PC-3 (cell line): Measurements from ENCODE around the gene SCCPDH. TPM values are rescaled to one million over a fixed set of nuclear protein-coding genes. Genes with fewer than 3 reads are reported as not detected.

Experiments used
- ATAC-seq: fragments of 200-7000 bp; cut with Tn5 transposase; 2 replicates; pipeline ENCODE4 v1.9.1; 2020; ENCODE audit warnings: mild to moderate bottlenecking, moderate library complexity
- BruUV-seq: library from RNA; stranded (reverse); fragments of 400-500 nt; replicated peaks from 2 replicates; lab custom pipeline; 2021; lab: Mats Ljungman, UMichigan
- CTCF ChIA-PET: fragments of 300-600 bp; sonication (Branson Sonifier 250); formaldehyde crosslinking; loops from one replicate; lab custom pipeline; 2022; ENCODE audit warnings: antibody characterized with exemption; lab: Charles Lee
- POLR2A ChIA-PET: fragments of 300-600 bp; sonication (Branson Sonifier 250); formaldehyde crosslinking; loops from one replicate; lab custom pipeline; 2022; ENCODE audit warnings: antibody characterized with exemption; ENCODE audit not compliant: unreplicated experiment; lab: Charles Lee
- DNase-seq: peaks from one replicate; pipeline ENCODE4 v3.0.0-alpha.2; 2015
- H2AFZ ChIP-seq: fragments of 300-600 bp; sonication (generic); 2 replicates; pipeline ENCODE4 v1.6.0; 2016; ENCODE audit warnings: antibody characterized with exemption, low read length
- H3F3A ChIP-seq: fragments of 300-600 bp; sonication (generic); one replicate; pipeline ENCODE4 v1.6.0; 2017; ENCODE audit warnings: antibody characterized with exemption, low read length, control low read depth, mild to moderate bottlenecking; ENCODE audit not compliant: unreplicated experiment
- H3K27ac ChIP-seq: fragments of 300-600 bp; sonication (generic); 2 replicates; pipeline ENCODE4 v1.5.1; 2016; ENCODE audit warnings: mild to moderate bottlenecking, low read length
- H3K27me3 ChIP-seq: fragments of 300-600 bp; sonication (generic); 2 replicates; pipeline ENCODE4 v1.6.1; 2016; ENCODE audit warnings: low read length, mixed read lengths
- H3K36me3 ChIP-seq: fragments of 300-600 bp; sonication (generic); 2 replicates; pipeline ENCODE4 v1.6.1; 2016; ENCODE audit warnings: low read depth, mixed run types, low read length, mixed read lengths
- H3K4me1 ChIP-seq: fragments of 300-600 bp; sonication (generic); 2 replicates; pipeline ENCODE4 v1.5.1; 2016; ENCODE audit warnings: low read length; ENCODE audit not compliant: insufficient read depth
- H3K4me2 ChIP-seq: fragments of 300-600 bp; sonication (generic); 2 replicates; pipeline ENCODE4 v1.6.0; 2016; ENCODE audit warnings: low read length
- H3K4me3 ChIP-seq: fragments of 300-600 bp; sonication (generic); 2 replicates; pipeline ENCODE4 v1.5.1; 2016; ENCODE audit warnings: mild to moderate bottlenecking, low read length, mixed read lengths
- H3K79me2 ChIP-seq: fragments of 300-600 bp; sonication (generic); 2 replicates; pipeline ENCODE4 v1.6.1; 2017; ENCODE audit warnings: low read length, mixed read lengths
- H3K9ac ChIP-seq: fragments of 300-600 bp; sonication (generic); 2 replicates; pipeline ENCODE4 v1.6.0; 2016; ENCODE audit warnings: mild to moderate bottlenecking, low read length
- H3K9me2 ChIP-seq: fragments of 300-600 bp; sonication (generic); replicated peaks from 2 replicates; pipeline ENCODE4 v1.6.1; 2016; ENCODE audit warnings: mixed run types, low read length, mixed read lengths
- H3K9me3 ChIP-seq: fragments of 300-600 bp; sonication (generic); 2 replicates; pipeline ENCODE4 v1.6.1; 2016; ENCODE audit warnings: low read length, mixed read lengths
- H4K20me1 ChIP-seq: fragments of 300-600 bp; sonication (generic); 2 replicates; pipeline ENCODE4 v1.6.1; 2016; ENCODE audit warnings: low read length, mixed read lengths
- EZH2 ChIP-seq: fragments of 300-600 bp; sonication (generic); IDR thresholded peaks from one replicate; pipeline ENCODE4 v1.6.1; 2017; ENCODE audit warnings: antibody characterized with exemption, mild to moderate bottlenecking, low read length; ENCODE audit not compliant: unreplicated experiment
- EZH2phosphoT487 ChIP-seq: fragments of 300-600 bp; sonication (generic); IDR thresholded peaks from 2 replicates; pipeline ENCODE4 v1.6.1; 2018; ENCODE audit warnings: mild to moderate bottlenecking, antibody characterized with exemption, low read length, borderline replicate concordance
- intact Hi-C: fragments of 100-400 bp; cut with micrococcal nuclease; formaldehyde crosslinking; loops from 2 replicates; pipeline ENCODE4 v1.9.0; 2023
- total RNA-seq: library from RNA; depleted of rRNA; stranded (reverse); fragments of >200 nt; gene quantifications from 2 replicates; pipeline ENCODE4 v1.2.3, GENCODE V29; 2014
- TF ChIP-seq, protein P1 (sequence below): fragments of 300-600 bp; sonication (generic); conservative IDR thresholded peaks from 2 replicates; pipeline ENCODE4 v1.5.1; 2017; ENCODE audit warnings: antibody characterized with exemption, low read depth, mild to moderate bottlenecking, low read length

SCCPDH gene
- total RNA-seq, 1 experiment from 2014 or later, result 50.8 TPM

DNA sequence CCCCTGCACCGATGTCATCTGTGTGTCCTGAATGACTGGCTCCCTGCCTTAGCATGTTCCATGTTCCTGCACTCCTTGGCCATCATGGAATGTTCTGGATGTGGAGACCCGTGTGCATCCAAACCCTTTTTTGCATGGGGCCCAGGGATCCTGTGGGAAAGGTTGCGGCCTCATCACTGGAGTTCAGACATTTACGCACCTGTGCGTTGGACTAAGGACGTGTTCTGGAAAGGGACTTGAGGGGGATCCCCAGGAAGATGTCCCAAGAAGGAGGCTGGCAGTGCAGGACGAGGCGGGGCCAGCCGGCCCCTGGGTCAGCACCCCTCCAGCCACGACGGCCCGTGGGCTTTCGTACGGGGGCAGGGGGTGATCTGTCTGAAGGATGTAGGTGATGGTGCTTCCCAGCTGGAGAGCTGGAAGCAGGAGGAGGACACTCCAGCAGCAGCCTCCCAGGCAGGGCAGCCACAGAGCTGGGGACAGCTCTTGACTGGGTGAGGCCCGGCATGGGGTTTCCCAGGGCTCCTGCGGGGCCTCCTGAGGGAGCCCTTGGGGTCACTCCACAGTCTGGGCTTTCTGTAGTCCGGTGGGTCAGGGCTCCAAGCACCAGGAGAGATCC, 67.2 kb downstream of the SCCPDH start:
- H4K20me1 ChIP-seq, result no peaks in the 10 kb centered on the region
- peaks cover 10% of the 10 kb centered on the region; the same call in 1 of the 2 replicates for H3K4me1 ChIP-seq
- no peaks in the 10 kb centered on the region for H3K9me3 ChIP-seq
- H3K27ac ChIP-seq, result no peak overlapping the region
- no peak for DNase-seq
- intact Hi-C loops, result no loop called here
- H3K4me3 ChIP-seq, result no peak overlapping the region
- BruUV-seq, result no TSS peak
- no peaks in the 10 kb centered on the region for H3K79me2 ChIP-seq
- H3K4me2 ChIP-seq, result no peak overlapping the region
- TF ChIP-seq, protein P1, sequence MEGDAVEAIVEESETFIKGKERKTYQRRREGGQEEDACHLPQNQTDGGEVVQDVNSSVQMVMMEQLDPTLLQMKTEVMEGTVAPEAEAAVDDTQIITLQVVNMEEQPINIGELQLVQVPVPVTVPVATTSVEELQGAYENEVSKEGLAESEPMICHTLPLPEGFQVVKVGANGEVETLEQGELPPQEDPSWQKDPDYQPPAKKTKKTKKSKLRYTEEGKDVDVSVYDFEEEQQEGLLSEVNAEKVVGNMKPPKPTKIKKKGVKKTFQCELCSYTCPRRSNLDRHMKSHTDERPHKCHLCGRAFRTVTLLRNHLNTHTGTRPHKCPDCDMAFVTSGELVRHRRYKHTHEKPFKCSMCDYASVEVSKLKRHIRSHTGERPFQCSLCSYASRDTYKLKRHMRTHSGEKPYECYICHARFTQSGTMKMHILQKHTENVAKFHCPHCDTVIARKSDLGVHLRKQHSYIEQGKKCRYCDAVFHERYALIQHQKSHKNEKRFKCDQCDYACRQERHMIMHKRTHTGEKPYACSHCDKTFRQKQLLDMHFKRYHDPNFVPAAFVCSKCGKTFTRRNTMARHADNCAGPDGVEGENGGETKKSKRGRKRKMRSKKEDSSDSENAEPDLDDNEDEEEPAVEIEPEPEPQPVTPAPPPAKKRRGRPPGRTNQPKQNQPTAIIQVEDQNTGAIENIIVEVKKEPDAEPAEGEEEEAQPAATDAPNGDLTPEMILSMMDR, result no peak
- no peaks in the 10 kb centered on the region for H3K36me3 ChIP-seq
- ChIA-PET POLR2A (no interaction called here), CTCF (no interaction called here)
- H3K9me2 ChIP-seq, result no peaks in the 10 kb centered on the region
- H3K9ac ChIP-seq, result no peak overlapping the region
- H3F3A ChIP-seq, result no peaks in the 10 kb centered on the region
- H3K27me3 ChIP-seq, result no peaks in the 10 kb centered on the region
- H2AFZ ChIP-seq, result no peak overlapping the region
- no peak for ATAC-seq

DNA sequence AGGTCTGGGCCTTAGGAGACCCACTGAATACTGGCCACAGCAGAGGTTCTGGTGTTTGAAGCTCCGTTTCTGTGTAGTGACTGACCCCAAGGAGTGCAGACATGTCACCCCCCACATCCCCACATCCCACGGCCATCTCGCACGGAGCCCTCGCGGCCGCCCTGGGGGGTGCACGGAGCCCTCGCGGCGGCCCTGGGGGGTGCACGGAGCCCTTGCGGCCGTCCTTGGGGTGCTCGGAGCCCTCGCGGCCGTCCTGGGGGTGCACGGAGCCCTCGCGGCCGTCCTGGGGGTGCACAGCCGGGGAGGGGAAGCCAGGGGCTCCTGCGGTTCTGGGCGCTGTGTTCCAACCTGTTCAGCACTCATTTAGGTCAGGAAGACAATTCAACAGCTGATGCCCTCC, 68.4 kb downstream of the SCCPDH start:
- POLR2A ChIA-PET, result no interaction called here
- no TSS peak for BruUV-seq

DNA sequence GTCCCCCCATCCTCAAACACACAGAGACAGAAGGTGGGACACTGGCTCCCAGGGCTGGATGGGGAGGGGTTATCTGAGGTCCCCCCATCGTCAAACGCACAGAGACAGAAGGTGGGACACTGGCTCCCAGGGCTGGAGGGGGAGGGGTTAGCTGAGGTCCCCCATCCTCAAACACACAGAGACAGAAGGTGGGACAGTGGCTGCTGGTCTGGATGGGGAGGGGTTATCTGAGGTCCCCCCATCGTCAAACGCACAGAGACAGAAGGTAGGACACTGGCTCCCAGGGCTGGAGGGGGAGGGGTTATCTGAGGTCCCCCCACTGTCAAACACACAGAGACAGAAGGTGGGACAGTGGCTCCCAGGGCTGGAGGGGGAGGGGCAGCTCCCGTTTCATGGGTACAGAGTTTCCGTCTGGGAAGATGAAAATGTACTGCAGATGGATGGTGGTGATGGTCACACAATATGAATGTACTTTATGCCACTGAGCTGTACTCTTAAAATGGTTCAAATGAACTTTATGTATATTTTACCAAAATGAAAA, 69.2 kb downstream of the SCCPDH start:
- POLR2A ChIA-PET, result no interaction called here
- no peak overlapping the region for H3K9ac ChIP-seq
- H3K9me2 ChIP-seq, result no peaks in the 10 kb centered on the region
- no peaks in the 10 kb centered on the region for H3K79me2 ChIP-seq
- H3K4me1 ChIP-seq, result peaks cover 10% of the 10 kb centered on the region; the same call in 1 of the 2 replicates
- DNase-seq, result no peak
- intact Hi-C loops, result no loop called here
- BruUV-seq, result no TSS peak
- H3F3A ChIP-seq, result no peaks in the 10 kb centered on the region
- no peaks in the 10 kb centered on the region for H3K9me3 ChIP-seq
- no peak overlapping the region for H3K4me3 ChIP-seq
- H4K20me1 ChIP-seq, result no peaks in the 10 kb centered on the region
- H2AFZ ChIP-seq, result no peak overlapping the region
- H3K27ac ChIP-seq, result no peak overlapping the region
- H3K4me2 ChIP-seq, result no peak overlapping the region
- CTCF ChIA-PET, result no interaction called here
- no peaks in the 10 kb centered on the region for H3K27me3 ChIP-seq
- TF ChIP-seq EZH2phosphoT487 (no peak), EZH2 (no peak)
- TF ChIP-seq, protein P1, result no peak
- no peak for ATAC-seq
- H3K36me3 ChIP-seq, result no peaks in the 10 kb centered on the region

More for the DNA sequence above, 68.4 kb downstream of the SCCPDH start:
- Histone ChIP-seq H4K20me1 (no peaks in the 10 kb centered on the region), H3K4me3 (no peak overlapping the region), H3F3A (no peaks in the 10 kb centered on the region), H3K36me3 (no peaks in the 10 kb centered on the region), H3K9ac (no peak overlapping the region), H3K27ac (no peak overlapping the region), H3K4me1 (peaks cover 10% of the 10 kb centered on the region; the same call in 1 of the 2 replicates), H2AFZ (no peak overlapping the region), H3K27me3 (no peaks in the 10 kb centered on the region), H3K9me3 (no peaks in the 10 kb centered on the region), H3K9me2 (no peaks in the 10 kb centered on the region), H3K79me2 (no peaks in the 10 kb centered on the region), H3K4me2 (no peak overlapping the region)
- CTCF ChIA-PET, result no interaction called here
- ATAC-seq (no peak), DNase-seq (no peak)
- no peak for TF ChIP-seq EZH2
- TF ChIP-seq, protein P1, result no peak
- no peak for TF ChIP-seq EZH2phosphoT487
- intact Hi-C loops, result no loop called here
